CD4-positive, alpha-beta T cell treated with Interleukin-15 for 4 hours (primary cell): Measurements from ENCODE around the gene NLE1.
"Not testable (repeated sequence)": the region's sequence is repeated elsewhere in the genome, so short reads cannot be mapped to it uniquely, and the experiment has no call there.

Experiments
- DNase-seq: peaks from one replicate; pipeline ENCODE4 v3.0.0-alpha.2; 2020; ENCODE audit warnings: low spot score

NLE1 gene

GRCh38 chr17:35141681-35142466 lies at the start of gene NLE1:
Gene NLE1, minus strand, starts transcription at chr17:35142303. Its CDS starts 28 bp downstream, at chr17:35142275.
- DNase-seq: peak; percentile 90

- no peak for DNase-seq
Measured at GRCh38 chr17:35191001-35191695, 49.0 kb upstream of the NLE1 start.

- DNase-seq: no peak
Measured at GRCh38 chr17:35189291-35189690, 47.2 kb upstream of the NLE1 start.

- DNase-seq: no peak
Measured at GRCh38 chr17:35188111-35188510, 46.0 kb upstream of the NLE1 start.

GRCh38 chr17:35187481-35187880 lies 45.4 kb upstream of the NLE1 start:
- DNase-seq: no peak

GRCh38 chr17:35185849-35186248 lies 43.7 kb upstream of the NLE1 start:
- DNase-seq: no peak

- DNase-seq: no peak
Measured at GRCh38 chr17:35184274-35184673, 42.2 kb upstream of the NLE1 start.

- DNase-seq: no peak
Measured at GRCh38 chr17:35183332-35183731, 41.2 kb upstream of the NLE1 start.

- DNase-seq: not testable (repeated sequence)
Measured at GRCh38 chr17:35179379-35179778, 37.3 kb upstream of the NLE1 start.

- DNase-seq: no peak
Measured at GRCh38 chr17:35176897-35177296, 34.8 kb upstream of the NLE1 start.

GRCh38 chr17:35175638-35176415 lies 33.7 kb upstream of the NLE1 start:
- no peak for DNase-seq

- no peak for DNase-seq
Measured at GRCh38 chr17:35174835-35175334, 32.8 kb upstream of the NLE1 start.

GRCh38 chr17:35172321-35172720 lies 30.2 kb upstream of the NLE1 start:
- not testable (repeated sequence) for DNase-seq

- DNase-seq: peak; percentile 47
Measured at GRCh38 chr17:35171834-35172233, 29.7 kb upstream of the NLE1 start.

GRCh38 chr17:35170968-35171771 lies 29.1 kb upstream of the NLE1 start:
- DNase-seq: peak; percentile 69

- no peak for DNase-seq
Measured at GRCh38 chr17:35169835-35170363, 27.8 kb upstream of the NLE1 start.

- no peak for DNase-seq
Measured at GRCh38 chr17:35167666-35168065, 25.6 kb upstream of the NLE1 start.

- DNase-seq: no peak
Measured at GRCh38 chr17:35167046-35167445, 24.9 kb upstream of the NLE1 start.

GRCh38 chr17:35166526-35166925 lies 24.4 kb upstream of the NLE1 start:
- DNase-seq: no peak

GRCh38 chr17:35164716-35165115 lies 22.6 kb upstream of the NLE1 start:
- no peak for DNase-seq

- no peak for DNase-seq
Measured at GRCh38 chr17:35163886-35164285, 21.8 kb upstream of the NLE1 start.
